GM12878 (cell line): ENCODE measurements around the gene ACO1. TPM values are rescaled to one million over a fixed set of nuclear protein-coding genes. Genes with fewer than 3 reads are reported as not detected.
A peak's percentile ranks its signal among the peaks of the same experiment; 100 is the strongest.

Experiments
- ATAC-seq: fragments of 200-7000 bp; cut with Tn5 transposase; 3 replicates; pipeline ENCODE4 v1.9.1; 2020; ENCODE audit warnings: mild to moderate bottlenecking, moderate library complexity
- BruUV-seq: library from RNA; stranded (reverse); fragments of 400-500 nt; replicated peaks from 2 replicates; lab custom pipeline; 2021; lab: Mats Ljungman, UMichigan
- CTCF ChIA-PET: fragments of 300-600 bp; sonication (Branson Sonifier 250); formaldehyde crosslinking; extraction: SDS; loops from one replicate; lab custom pipeline; 2021; ENCODE audit warnings: inconsistent platforms; lab: Yijun Ruan, JAX
- POLR2A ChIA-PET: fragments of 350-600 bp; formaldehyde crosslinking; extraction: SDS; loops from one replicate; lab custom pipeline; 2021; ENCODE audit warnings: inconsistent platforms; lab: Charles Lee
- RAD21 ChIA-PET: fragments of 300-600 bp; sonication (Branson Sonifier 250); formaldehyde crosslinking; loops from one replicate; lab custom pipeline; 2023; ENCODE audit warnings: antibody characterized with exemption; ENCODE audit not compliant: unreplicated experiment; lab: Charles Lee
- SMC1A ChIA-PET: fragments of 300-600 bp; sonication (Branson Sonifier 250); formaldehyde crosslinking; loops from one replicate; lab custom pipeline; 2023; ENCODE audit not compliant: unreplicated experiment, uncharacterized antibody; lab: Charles Lee
- DNase-seq: peaks from one replicate; pipeline ENCODE4 v3.0.0-alpha.2; 2011; ENCODE audit warnings: low read depth, low spot score
- FAIRE-seq: peaks from 3 replicates; lab custom pipeline; 2011; peaks lifted over from hg19 to GRCh38; lab: Jason Lieb, UNC
- H2AFZ ChIP-seq: 2 replicates; pipeline ENCODE4 v1.6.0; 2011; ENCODE audit warnings: low read depth, low read length, control low read depth; ENCODE audit not compliant: control insufficient read depth
- H3K27ac ChIP-seq: 2 replicates; pipeline ENCODE4 v1.5.1; 2011; ENCODE audit warnings: control low read depth; ENCODE audit not compliant: control insufficient read depth, insufficient read depth
- H3K27me3 ChIP-seq, 2 experiments: replicated peaks in 1 of 2; 2 replicates each; pipeline versions ENCODE4 v1.6.0 to v1.6.1; 2011; ENCODE audit warnings: low read length in 1 of 2; ENCODE audit not compliant: control insufficient read depth in 2 of 2, insufficient read depth in 2 of 2
- H3K36me3 ChIP-seq, 2 experiments: 2 replicates each; pipeline ENCODE4 v1.5.1; 2011; ENCODE audit warnings: low read length in 1 of 2; ENCODE audit not compliant: control insufficient read depth in 2 of 2, insufficient read depth in 2 of 2
- H3K4me1 ChIP-seq: 2 replicates; pipeline ENCODE4 v1.6.1; 2011; ENCODE audit warnings: mild to moderate bottlenecking, low read length, moderate library complexity, mixed read lengths; ENCODE audit not compliant: control insufficient read depth, insufficient read depth
- H3K4me2 ChIP-seq: 2 replicates; pipeline ENCODE4 v1.6.0; 2011; ENCODE audit warnings: control low read depth; ENCODE audit not compliant: control insufficient read depth, insufficient read depth
- H3K4me3 ChIP-seq: fragments of 200-600 bp; sonication (generic); 2 replicates; pipeline ENCODE4 v1.5.1; 2016
- H3K79me2 ChIP-seq: 2 replicates; pipeline ENCODE4 v1.6.0; 2011; ENCODE audit warnings: low read length; ENCODE audit not compliant: control insufficient read depth, insufficient read depth
- H3K9ac ChIP-seq: 2 replicates; pipeline ENCODE4 v1.8.0; 2011; ENCODE audit warnings: low read length, control low read depth, mixed read lengths; ENCODE audit not compliant: control insufficient read depth, insufficient read depth
- H3K9me3 ChIP-seq: replicated peaks from 3 replicates; pipeline ENCODE4 v1.5.1; 2011; ENCODE audit warnings: mild to moderate bottlenecking, low read length; ENCODE audit not compliant: control insufficient read depth, insufficient read depth
- H4K20me1 ChIP-seq: 2 replicates; pipeline ENCODE4 v1.6.0; 2011; ENCODE audit not compliant: control insufficient read depth, insufficient read depth
- CHD4 ChIP-seq: fragments of 200-600 bp; sonication (generic); IDR thresholded peaks from 2 replicates; pipeline ENCODE4 v1.6.1; 2016; ENCODE audit warnings: mild to moderate bottlenecking
- EGR1 ChIP-seq, 2 experiments: IDR thresholded peaks; 1 replicate in 1 of 2; 2 replicates in 1 of 2; pipeline ENCODE4 v1.6.1; 2011 to 2012; ENCODE audit warnings: low read depth in 2 of 2, low read length in 2 of 2, borderline replicate concordance in 1 of 2, mild to moderate bottlenecking in 1 of 2, moderate library complexity in 1 of 2
- GATAD2B ChIP-seq: fragments of 450-650 bp; conservative IDR thresholded peaks from 2 replicates; pipeline ENCODE4 v1.6.1; 2017; ENCODE audit warnings: low read depth, mild to moderate bottlenecking, moderate library complexity
- MEF2B ChIP-seq: fragments of 450-650 bp; IDR thresholded peaks from 2 replicates; pipeline ENCODE4 v1.6.1; 2018; ENCODE audit warnings: mild to moderate bottlenecking, moderate library complexity; ENCODE audit not compliant: partially characterized antibody, poor library complexity, severe bottlenecking
- NR2F1 ChIP-seq: fragments of 450-650 bp; conservative IDR thresholded peaks from 2 replicates; pipeline ENCODE4 v1.6.1; 2017; ENCODE audit warnings: mild to moderate bottlenecking
- ZSCAN29 ChIP-seq: fragments of 450-650 bp; IDR thresholded peaks from 2 replicates; pipeline ENCODE4 v1.6.1; 2017; ENCODE audit warnings: mild to moderate bottlenecking, moderate library complexity
- WGBS: methylation state at CpG from one replicate; pipeline ENCODE4 v1.1.6; 2016; ENCODE audit warnings: low lambda C conversion rate; ENCODE audit not compliant: insufficient replicate concordance, insufficient coverage; ENCODE audit errors: missing lambda C conversion rate; 5-methylcytosine and 5-hydroxymethylcytosine counted together
- in situ Hi-C: fragments of 300-500 bp; cut with MboI; formaldehyde crosslinking; loops from 9 replicates; pipeline ENCODE4 v1.14.3; 2018; ENCODE audit warnings: mixed read lengths
- intact Hi-C: fragments of 100-400 bp; cut with micrococcal nuclease; formaldehyde crosslinking; loops from one replicate; pipeline ENCODE4 v1.14.2; 2022; ENCODE audit not compliant: unreplicated experiment
- polyA plus RNA-seq, 11 experiments: library from polyadenylated mRNA; depleted of rRNA in 4 of 11; unstranded in 6 of 11; stranded (reverse) in 5 of 11; fragments of >200 nt; fragmentation: Nextera tagmentation in 4 of 11; fragmentation: Illumina TruSeq in 1 of 11; extraction: Ambion mirVana in 4 of 11; extraction: Trizol in 1 of 11; gene quantifications; 1 replicate in 1 of 11; 2 replicates in 10 of 11; pipeline versions ENCODE4 v1.2.1 to v1.2.3, GENCODE V29; 2011 to 2016; ENCODE audit warnings: inconsistent platforms in 2 of 11, missing spikeins in 2 of 11, low read depth in 1 of 11
- total RNA-seq, 4 experiments: library from RNA; depleted of rRNA in 3 of 4; stranded (reverse); fragments of >200 nt in 3 of 4; fragmentation: Illumina TruSeq in 1 of 4; extraction: Trizol in 1 of 4; gene quantifications; 2 replicates each; pipeline versions ENCODE4 v1.2.1 to v1.2.3, GENCODE V29; 2013 to 2021
- TF ChIP-seq, protein P1 (sequence below): fragments of 150-350 bp; IDR thresholded peaks from 2 replicates; pipeline ENCODE4 v1.6.1; 2016; ENCODE audit warnings: low read depth, low read length
- TF ChIP-seq, protein P2 (sequence below): IDR thresholded peaks from 2 replicates; pipeline ENCODE4 v1.6.1; 2012; ENCODE audit warnings: mild to moderate bottlenecking, low read depth, low read length
- TF ChIP-seq, protein P3 (sequence below): IDR thresholded peaks from 2 replicates; pipeline ENCODE4 v1.6.1; 2012; ENCODE audit warnings: low read depth, low read length, improper control_type of control experiment
- TF ChIP-seq, protein P4 (sequence below): fragments of 450-650 bp; IDR thresholded peaks from 2 replicates; pipeline ENCODE4 v1.6.1; 2017; ENCODE audit warnings: mild to moderate bottlenecking, low read depth, inconsistent platforms; ENCODE audit not compliant: poor library complexity, severe bottlenecking

The ACO1 gene
- total and polyA plus RNA-seq, 10 of the 15 experiments (the other 5 are each of a cell fraction or from before 2014, with no cell fraction given): 0.21 to 6.5 (median 3.3) TPM

DNA sequence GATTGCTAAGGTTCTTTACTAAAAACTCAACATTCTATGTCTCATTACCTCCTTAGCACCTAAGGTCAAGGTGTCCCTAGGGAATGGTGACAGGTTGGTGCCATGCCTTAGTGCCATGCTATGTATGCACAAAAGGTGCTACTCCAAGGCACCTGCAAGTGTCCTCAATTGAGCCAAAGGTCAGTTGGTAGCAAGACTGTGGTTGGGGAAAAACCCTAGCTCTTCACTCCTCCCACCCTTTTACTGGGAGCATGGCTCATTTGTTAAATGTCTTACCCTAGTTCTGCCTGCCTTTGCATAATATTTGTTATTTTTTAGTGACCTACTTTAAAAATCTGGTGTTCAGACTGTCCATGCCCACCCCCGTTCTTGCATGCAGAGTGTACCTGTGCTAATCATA lies 17.0 kb downstream of the ACO1 start:
- ChIA-PET CTCF (interaction anchor here (1.0 to 2.2 kb wide), 3 partner anchors 23 to 178 kb away, joined by 3 to 9 read pairs (median 4); no protein-coding TSS in a partner anchor), RAD21 (interaction anchor here (1.3 to 1.4 kb wide), 2 partner anchors 149 to 178 kb away, joined by 3 read pairs; no protein-coding TSS in a partner anchor)
- in situ Hi-C loops: no loop called here

More for the DNA sequence above, 17.0 kb downstream of the ACO1 start:
- Histone ChIP-seq H3K79me2 (no peaks in the 10 kb centered on the region), H3K4me3 (no peak overlapping the region), H2AFZ (no peak overlapping the region), H3K4me1 (peaks cover 3% of the 10 kb centered on the region; the same call in 1 of the 2 replicates), H4K20me1 (no peaks in the 10 kb centered on the region), H3K4me2 (no peak overlapping the region), H3K9me3 (no peaks in the 10 kb centered on the region; the same call in 2 of the 3 replicates), H3K9ac (no peak overlapping the region), H3K27ac (no peak overlapping the region), H3K27me3 (no peaks in the 10 kb centered on the region), H3K36me3 (no peaks in the 10 kb centered on the region; a peak in 1 of 4 replicates)
- BruUV-seq: no TSS peak
- ChIA-PET SMC1A (interaction anchor here (1.0 to 3.0 kb wide), 2 partner anchors 22 to 171 kb away, joined by 3 to 13 read pairs; partner anchors contain the start of gene NDUFB6), POLR2A (no interaction called here)
- TF ChIP-seq, protein P1, sequence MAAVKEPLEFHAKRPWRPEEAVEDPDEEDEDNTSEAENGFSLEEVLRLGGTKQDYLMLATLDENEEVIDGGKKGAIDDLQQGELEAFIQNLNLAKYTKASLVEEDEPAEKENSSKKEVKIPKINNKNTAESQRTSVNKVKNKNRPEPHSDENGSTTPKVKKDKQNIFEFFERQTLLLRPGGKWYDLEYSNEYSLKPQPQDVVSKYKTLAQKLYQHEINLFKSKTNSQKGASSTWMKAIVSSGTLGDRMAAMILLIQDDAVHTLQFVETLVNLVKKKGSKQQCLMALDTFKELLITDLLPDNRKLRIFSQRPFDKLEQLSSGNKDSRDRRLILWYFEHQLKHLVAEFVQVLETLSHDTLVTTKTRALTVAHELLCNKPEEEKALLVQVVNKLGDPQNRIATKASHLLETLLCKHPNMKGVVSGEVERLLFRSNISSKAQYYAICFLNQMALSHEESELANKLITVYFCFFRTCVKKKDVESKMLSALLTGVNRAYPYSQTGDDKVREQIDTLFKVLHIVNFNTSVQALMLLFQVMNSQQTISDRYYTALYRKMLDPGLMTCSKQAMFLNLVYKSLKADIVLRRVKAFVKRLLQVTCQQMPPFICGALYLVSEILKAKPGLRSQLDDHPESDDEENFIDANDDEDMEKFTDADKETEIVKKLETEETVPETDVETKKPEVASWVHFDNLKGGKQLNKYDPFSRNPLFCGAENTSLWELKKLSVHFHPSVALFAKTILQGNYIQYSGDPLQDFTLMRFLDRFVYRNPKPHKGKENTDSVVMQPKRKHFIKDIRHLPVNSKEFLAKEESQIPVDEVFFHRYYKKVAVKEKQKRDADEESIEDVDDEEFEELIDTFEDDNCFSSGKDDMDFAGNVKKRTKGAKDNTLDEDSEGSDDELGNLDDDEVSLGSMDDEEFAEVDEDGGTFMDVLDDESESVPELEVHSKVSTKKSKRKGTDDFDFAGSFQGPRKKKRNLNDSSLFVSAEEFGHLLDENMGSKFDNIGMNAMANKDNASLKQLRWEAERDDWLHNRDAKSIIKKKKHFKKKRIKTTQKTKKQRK: no peak
- TF ChIP-seq NR2F1 (peak; percentile 73), CHD4 (no peak), ZSCAN29 (no peak), MEF2B (peak; percentile 27), EGR1 (IDR thresholded peaks at IDR 0.05; ENCODE audit: borderline replicate concordance in 1 of 2, low read depth in 2 of 2, low read length in 2 of 2) (no peak), GATAD2B (no peak)
- TF ChIP-seq, protein P2, sequence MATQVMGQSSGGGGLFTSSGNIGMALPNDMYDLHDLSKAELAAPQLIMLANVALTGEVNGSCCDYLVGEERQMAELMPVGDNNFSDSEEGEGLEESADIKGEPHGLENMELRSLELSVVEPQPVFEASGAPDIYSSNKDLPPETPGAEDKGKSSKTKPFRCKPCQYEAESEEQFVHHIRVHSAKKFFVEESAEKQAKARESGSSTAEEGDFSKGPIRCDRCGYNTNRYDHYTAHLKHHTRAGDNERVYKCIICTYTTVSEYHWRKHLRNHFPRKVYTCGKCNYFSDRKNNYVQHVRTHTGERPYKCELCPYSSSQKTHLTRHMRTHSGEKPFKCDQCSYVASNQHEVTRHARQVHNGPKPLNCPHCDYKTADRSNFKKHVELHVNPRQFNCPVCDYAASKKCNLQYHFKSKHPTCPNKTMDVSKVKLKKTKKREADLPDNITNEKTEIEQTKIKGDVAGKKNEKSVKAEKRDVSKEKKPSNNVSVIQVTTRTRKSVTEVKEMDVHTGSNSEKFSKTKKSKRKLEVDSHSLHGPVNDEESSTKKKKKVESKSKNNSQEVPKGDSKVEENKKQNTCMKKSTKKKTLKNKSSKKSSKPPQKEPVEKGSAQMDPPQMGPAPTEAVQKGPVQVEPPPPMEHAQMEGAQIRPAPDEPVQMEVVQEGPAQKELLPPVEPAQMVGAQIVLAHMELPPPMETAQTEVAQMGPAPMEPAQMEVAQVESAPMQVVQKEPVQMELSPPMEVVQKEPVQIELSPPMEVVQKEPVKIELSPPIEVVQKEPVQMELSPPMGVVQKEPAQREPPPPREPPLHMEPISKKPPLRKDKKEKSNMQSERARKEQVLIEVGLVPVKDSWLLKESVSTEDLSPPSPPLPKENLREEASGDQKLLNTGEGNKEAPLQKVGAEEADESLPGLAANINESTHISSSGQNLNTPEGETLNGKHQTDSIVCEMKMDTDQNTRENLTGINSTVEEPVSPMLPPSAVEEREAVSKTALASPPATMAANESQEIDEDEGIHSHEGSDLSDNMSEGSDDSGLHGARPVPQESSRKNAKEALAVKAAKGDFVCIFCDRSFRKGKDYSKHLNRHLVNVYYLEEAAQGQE: no peak
- TF ChIP-seq, protein P3, sequence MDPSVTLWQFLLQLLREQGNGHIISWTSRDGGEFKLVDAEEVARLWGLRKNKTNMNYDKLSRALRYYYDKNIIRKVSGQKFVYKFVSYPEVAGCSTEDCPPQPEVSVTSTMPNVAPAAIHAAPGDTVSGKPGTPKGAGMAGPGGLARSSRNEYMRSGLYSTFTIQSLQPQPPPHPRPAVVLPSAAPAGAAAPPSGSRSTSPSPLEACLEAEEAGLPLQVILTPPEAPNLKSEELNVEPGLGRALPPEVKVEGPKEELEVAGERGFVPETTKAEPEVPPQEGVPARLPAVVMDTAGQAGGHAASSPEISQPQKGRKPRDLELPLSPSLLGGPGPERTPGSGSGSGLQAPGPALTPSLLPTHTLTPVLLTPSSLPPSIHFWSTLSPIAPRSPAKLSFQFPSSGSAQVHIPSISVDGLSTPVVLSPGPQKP: no peak
- TF ChIP-seq, protein P4, sequence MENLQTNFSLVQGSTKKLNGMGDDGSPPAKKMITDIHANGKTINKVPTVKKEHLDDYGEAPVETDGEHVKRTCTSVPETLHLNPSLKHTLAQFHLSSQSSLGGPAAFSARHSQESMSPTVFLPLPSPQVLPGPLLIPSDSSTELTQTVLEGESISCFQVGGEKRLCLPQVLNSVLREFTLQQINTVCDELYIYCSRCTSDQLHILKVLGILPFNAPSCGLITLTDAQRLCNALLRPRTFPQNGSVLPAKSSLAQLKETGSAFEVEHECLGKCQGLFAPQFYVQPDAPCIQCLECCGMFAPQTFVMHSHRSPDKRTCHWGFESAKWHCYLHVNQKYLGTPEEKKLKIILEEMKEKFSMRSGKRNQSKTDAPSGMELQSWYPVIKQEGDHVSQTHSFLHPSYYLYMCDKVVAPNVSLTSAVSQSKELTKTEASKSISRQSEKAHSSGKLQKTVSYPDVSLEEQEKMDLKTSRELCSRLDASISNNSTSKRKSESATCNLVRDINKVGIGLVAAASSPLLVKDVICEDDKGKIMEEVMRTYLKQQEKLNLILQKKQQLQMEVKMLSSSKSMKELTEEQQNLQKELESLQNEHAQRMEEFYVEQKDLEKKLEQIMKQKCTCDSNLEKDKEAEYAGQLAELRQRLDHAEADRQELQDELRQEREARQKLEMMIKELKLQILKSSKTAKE: no peak
- peak; percentile 48 for ATAC-seq
- WGBS: 11% methylated on average over 1 of the region's 1 CpG
- no peak for FAIRE-seq
- intact Hi-C loops: loop anchor here (5.0 kb wide), 1 partner anchor 51 kb away; no protein-coding TSS in a partner anchor
- no peak for DNase-seq
